ENCODE data around the gene ADGRD1.

ADGRD1 gene

GRCh38 chr12:130968611-130969010 lies 14.9 kb downstream of the ADGRD1 start:
- Histone ChIP-seq H3K9me3 (ENCODE audit: control insufficient read depth in 1 of 2, low read length in 2 of 2) (no peaks in the 10 kb centered on the region), H3K4me1 (ENCODE audit: control insufficient read depth in 1 of 2, insufficient read depth in 2 of 2, low read length in 2 of 2) (peaks cover 4% of the 10 kb centered on the region in 2 donors), H3K27ac (ENCODE audit: low read length) (no peak overlapping the region), H3K36me3 (ENCODE audit: control insufficient read depth in 1 of 2, insufficient read depth in 2 of 2, low read length in 2 of 2) (peaks cover 0 to 10% of the 10 kb centered on the region in 2 donors), H3K4me3 (ENCODE audit: low read depth in 1 of 2, low read length in 2 of 2) (no peak overlapping the region), H3K27me3 (ENCODE audit: low read depth, low read length) (no peaks in the 10 kb centered on the region)

- Histone ChIP-seq H3K27me3 (ENCODE audit: low read depth, low read length) (no peaks in the 10 kb centered on the region), H3K4me1 (ENCODE audit: control insufficient read depth in 1 of 2, insufficient read depth in 2 of 2, low read length in 2 of 2) (peaks cover 4% of the 10 kb centered on the region in 2 donors), H3K4me3 (ENCODE audit: low read depth in 1 of 2, low read length in 2 of 2) (no peak overlapping the region), H3K9me3 (ENCODE audit: control insufficient read depth in 1 of 2, low read length in 2 of 2) (no peaks in the 10 kb centered on the region), H3K36me3 (ENCODE audit: control insufficient read depth in 1 of 2, insufficient read depth in 2 of 2, low read length in 2 of 2) (peaks cover 0 to 10% of the 10 kb centered on the region in 2 donors), H3K27ac (ENCODE audit: low read length) (no peak overlapping the region)
Measured at GRCh38 chr12:130969223-130969622, 15.5 kb downstream of the ADGRD1 start.

GRCh38 chr12:130970165-130970907 lies 16.6 kb downstream of the ADGRD1 start:
- peaks cover 5 to 10% of the 10 kb centered on the region in 2 donors for H3K36me3 ChIP-seq (ENCODE audit: control insufficient read depth in 1 of 2, insufficient read depth in 2 of 2, low read length in 2 of 2)
- no peak overlapping the region for H3K27ac ChIP-seq (ENCODE audit: low read length)
- H3K4me3 ChIP-seq (ENCODE audit: low read depth in 1 of 2, low read length in 2 of 2) = no peak overlapping the region
- peaks cover 4% of the 10 kb centered on the region in 2 donors for H3K4me1 ChIP-seq (ENCODE audit: control insufficient read depth in 1 of 2, insufficient read depth in 2 of 2, low read length in 2 of 2)
- no peaks in the 10 kb centered on the region for H3K27me3 ChIP-seq (ENCODE audit: low read depth, low read length)
- no peaks in the 10 kb centered on the region for H3K9me3 ChIP-seq (ENCODE audit: control insufficient read depth in 1 of 2, low read length in 2 of 2)

GRCh38 chr12:130970908-130971233 lies 17.2 kb downstream of the ADGRD1 start:
- no peak overlapping the region for H3K27ac ChIP-seq (ENCODE audit: low read length)
- no peaks in the 10 kb centered on the region for H3K9me3 ChIP-seq (ENCODE audit: control insufficient read depth in 1 of 2, low read length in 2 of 2)
- H3K4me1 ChIP-seq (ENCODE audit: control insufficient read depth in 1 of 2, insufficient read depth in 2 of 2, low read length in 2 of 2) = peaks cover 4% of the 10 kb centered on the region in 2 donors
- no peak overlapping the region for H3K4me3 ChIP-seq (ENCODE audit: low read depth in 1 of 2, low read length in 2 of 2)
- H3K36me3 ChIP-seq (ENCODE audit: control insufficient read depth in 1 of 2, insufficient read depth in 2 of 2, low read length in 2 of 2) = peaks cover 6 to 10% of the 10 kb centered on the region in 2 donors
- H3K27me3 ChIP-seq (ENCODE audit: low read depth, low read length) = no peaks in the 10 kb centered on the region

- peaks cover 6 to 8% of the 10 kb centered on the region in 2 donors for H3K36me3 ChIP-seq (ENCODE audit: control insufficient read depth in 1 of 2, insufficient read depth in 2 of 2, low read length in 2 of 2)
- H3K27me3 ChIP-seq (ENCODE audit: low read depth, low read length) = no peaks in the 10 kb centered on the region
- H3K4me1 ChIP-seq (ENCODE audit: control insufficient read depth in 1 of 2, insufficient read depth in 2 of 2, low read length in 2 of 2) = peaks cover 0 to 4% of the 10 kb centered on the region in 2 donors
- no peaks in the 10 kb centered on the region for H3K9me3 ChIP-seq (ENCODE audit: control insufficient read depth in 1 of 2, low read length in 2 of 2)
- H3K27ac ChIP-seq (ENCODE audit: low read length) = peak overlapping the region; percentile 37
- no peak overlapping the region for H3K4me3 ChIP-seq (ENCODE audit: low read depth in 1 of 2, low read length in 2 of 2)
Measured at GRCh38 chr12:130971925-130972585, 18.3 kb downstream of the ADGRD1 start.

GRCh38 chr12:130972586-130972950 lies 18.9 kb downstream of the ADGRD1 start:
- H3K4me3 ChIP-seq (ENCODE audit: low read depth in 1 of 2, low read length in 2 of 2) = no peak overlapping the region

GRCh38 chr12:130973109-130973508 lies 19.4 kb downstream of the ADGRD1 start:
- Histone ChIP-seq H3K27me3 (ENCODE audit: low read depth, low read length) (no peaks in the 10 kb centered on the region), H3K27ac (ENCODE audit: low read length) (no peak overlapping the region), H3K4me1 (ENCODE audit: control insufficient read depth in 1 of 2, insufficient read depth in 2 of 2, low read length in 2 of 2) (peaks cover 0 to 4% of the 10 kb centered on the region in 2 donors), H3K9me3 (ENCODE audit: control insufficient read depth in 1 of 2, low read length in 2 of 2) (no peaks in the 10 kb centered on the region), H3K4me3 (ENCODE audit: low read depth in 1 of 2, low read length in 2 of 2) (no peak overlapping the region), H3K36me3 (ENCODE audit: control insufficient read depth in 1 of 2, insufficient read depth in 2 of 2, low read length in 2 of 2) (peaks cover 6 to 8% of the 10 kb centered on the region in 2 donors)

More at GRCh38 chr12:130972586-130972950, 18.9 kb downstream of the ADGRD1 start:
- Histone ChIP-seq H3K27ac (ENCODE audit: low read length) (peak overlapping the region; percentile 37), H3K4me1 (ENCODE audit: control insufficient read depth in 1 of 2, insufficient read depth in 2 of 2, low read length in 2 of 2) (peaks cover 0 to 4% of the 10 kb centered on the region in 2 donors), H3K27me3 (ENCODE audit: low read depth, low read length) (no peaks in the 10 kb centered on the region), H3K9me3 (ENCODE audit: control insufficient read depth in 1 of 2, low read length in 2 of 2) (no peaks in the 10 kb centered on the region), H3K36me3 (ENCODE audit: control insufficient read depth in 1 of 2, insufficient read depth in 2 of 2, low read length in 2 of 2) (peaks cover 6 to 8% of the 10 kb centered on the region in 2 donors)

GRCh38 chr12:130973906-130974305 lies 20.2 kb downstream of the ADGRD1 start:
- no peak overlapping the region for H3K27ac ChIP-seq (ENCODE audit: low read length)
- H3K4me1 ChIP-seq (ENCODE audit: control insufficient read depth in 1 of 2, insufficient read depth in 2 of 2, low read length in 2 of 2) = peaks cover 0 to 4% of the 10 kb centered on the region in 2 donors
- peaks cover 6 to 8% of the 10 kb centered on the region in 2 donors for H3K36me3 ChIP-seq (ENCODE audit: control insufficient read depth in 1 of 2, insufficient read depth in 2 of 2, low read length in 2 of 2)
- no peaks in the 10 kb centered on the region for H3K27me3 ChIP-seq (ENCODE audit: low read depth, low read length)
- no peak overlapping the region for H3K4me3 ChIP-seq (ENCODE audit: low read depth in 1 of 2, low read length in 2 of 2)
- H3K9me3 ChIP-seq (ENCODE audit: control insufficient read depth in 1 of 2, low read length in 2 of 2) = no peaks in the 10 kb centered on the region

- Histone ChIP-seq H3K4me3 (ENCODE audit: low read depth in 1 of 2, low read length in 2 of 2) (no peak overlapping the region), H3K27me3 (ENCODE audit: low read depth, low read length) (no peaks in the 10 kb centered on the region), H3K36me3 (ENCODE audit: control insufficient read depth in 1 of 2, insufficient read depth in 2 of 2, low read length in 2 of 2) (peaks cover 6 to 8% of the 10 kb centered on the region in 2 donors), H3K9me3 (ENCODE audit: control insufficient read depth in 1 of 2, low read length in 2 of 2) (no peaks in the 10 kb centered on the region), H3K27ac (ENCODE audit: low read length) (no peak overlapping the region), H3K4me1 (ENCODE audit: control insufficient read depth in 1 of 2, insufficient read depth in 2 of 2, low read length in 2 of 2) (peaks cover 0 to 4% of the 10 kb centered on the region in 2 donors)
Measured at GRCh38 chr12:130975116-130975515, 21.4 kb downstream of the ADGRD1 start.

- peaks cover 6 to 8% of the 10 kb centered on the region in 2 donors for H3K36me3 ChIP-seq (ENCODE audit: control insufficient read depth in 1 of 2, insufficient read depth in 2 of 2, low read length in 2 of 2)
- H3K27ac ChIP-seq (ENCODE audit: low read length) = no peak overlapping the region
- H3K27me3 ChIP-seq (ENCODE audit: low read depth, low read length) = no peaks in the 10 kb centered on the region
- no peaks in the 10 kb centered on the region for H3K9me3 ChIP-seq (ENCODE audit: control insufficient read depth in 1 of 2, low read length in 2 of 2)
- no peak overlapping the region for H3K4me3 ChIP-seq (ENCODE audit: low read depth in 1 of 2, low read length in 2 of 2)
- H3K4me1 ChIP-seq (ENCODE audit: control insufficient read depth in 1 of 2, insufficient read depth in 2 of 2, low read length in 2 of 2) = peaks cover 0 to 9% of the 10 kb centered on the region in 2 donors
Measured at GRCh38 chr12:130976171-130976720, 22.5 kb downstream of the ADGRD1 start.

GRCh38 chr12:130977046-130977742 lies 23.5 kb downstream of the ADGRD1 start:
- Histone ChIP-seq H3K4me1 (ENCODE audit: control insufficient read depth in 1 of 2, insufficient read depth in 2 of 2, low read length in 2 of 2) (peaks cover 0 to 17% of the 10 kb centered on the region in 2 donors), H3K9me3 (ENCODE audit: control insufficient read depth in 1 of 2, low read length in 2 of 2) (no peaks in the 10 kb centered on the region), H3K27me3 (ENCODE audit: low read depth, low read length) (no peaks in the 10 kb centered on the region), H3K27ac (ENCODE audit: low read length) (no peak overlapping the region), H3K4me3 (ENCODE audit: low read depth in 1 of 2, low read length in 2 of 2) (no peak overlapping the region), H3K36me3 (ENCODE audit: control insufficient read depth in 1 of 2, insufficient read depth in 2 of 2, low read length in 2 of 2) (peaks cover 3 to 6% of the 10 kb centered on the region in 2 donors)
